Endodermal cell (in vitro differentiated cells): Measurements from ENCODE around the gene SLC38A5. TPM values are rescaled to one million over a fixed set of nuclear protein-coding genes. Genes with fewer than 3 reads are reported as not detected.
A peak's percentile ranks its signal among the peaks of the same experiment; 100 is the strongest.

Experiments
- DNase-seq: peaks from one replicate; pipeline ENCODE4 v3.0.0-alpha.2; 2017
- H3K27ac ChIP-seq: 2 replicates; pipeline ENCODE4 v1.5.1; 2013; ENCODE audit warnings: mild to moderate bottlenecking, low read depth, low read length, moderate library complexity
- H3K27me3 ChIP-seq: 2 replicates; pipeline ENCODE4 v1.6.1; 2013; ENCODE audit warnings: mild to moderate bottlenecking, low read length, moderate library complexity; ENCODE audit not compliant: insufficient read depth, control insufficient read depth, poor library complexity, severe bottlenecking
- H3K36me3 ChIP-seq: 2 replicates; pipeline ENCODE4 v1.7.0; 2013; ENCODE audit warnings: mild to moderate bottlenecking, low read length, moderate library complexity; ENCODE audit not compliant: control insufficient read depth, insufficient read depth
- H3K4me1 ChIP-seq: one replicate; pipeline ENCODE4 v1.7.0; 2013; ENCODE audit warnings: low read length; ENCODE audit not compliant: control insufficient read depth, insufficient read depth
- H3K4me3 ChIP-seq: 2 replicates; pipeline ENCODE4 v1.5.1; 2013; ENCODE audit warnings: mild to moderate bottlenecking, low read length, moderate library complexity
- H3K9ac ChIP-seq: 2 replicates; pipeline ENCODE4 v1.6.1; 2013; ENCODE audit warnings: mild to moderate bottlenecking, low read length, moderate library complexity; ENCODE audit not compliant: poor library complexity, severe bottlenecking; ENCODE audit errors: extremely low read depth
- H3K9me3 ChIP-seq: 2 replicates; pipeline ENCODE4 v1.6.1; 2013; ENCODE audit warnings: mild to moderate bottlenecking, low read length, moderate library complexity; ENCODE audit not compliant: control insufficient read depth
- H3K27ac Mint-ChIP-seq: 2 replicates; pipeline ENCODE4 v1.8.0; 2020; ENCODE audit warnings: mixed read lengths
- H3K27me3 Mint-ChIP-seq: 2 replicates; pipeline ENCODE4 v1.8.0; 2021; ENCODE audit warnings: mild to moderate bottlenecking, mixed read lengths; ENCODE audit not compliant: insufficient read depth
- H3K36me3 Mint-ChIP-seq: 2 replicates; pipeline ENCODE4 v1.8.0; 2020; ENCODE audit warnings: low read depth, mixed read lengths
- H3K4me1 Mint-ChIP-seq: 2 replicates; pipeline ENCODE4 v1.8.0; 2020; ENCODE audit warnings: mixed read lengths
- H3K4me3 Mint-ChIP-seq: 2 replicates; pipeline ENCODE4 v1.8.0; 2020; ENCODE audit warnings: mild to moderate bottlenecking, moderate library complexity, mixed read lengths
- H3K9me3 Mint-ChIP-seq: 2 replicates; pipeline ENCODE4 v1.8.0; 2020; ENCODE audit warnings: mild to moderate bottlenecking, mixed read lengths
- WGBS, 2 experiments: methylation state at CpG; one replicate each; pipeline versions ENCODE4 v1.1.5 to v1.1.7; 2013; ENCODE audit warnings: missing lambda C conversion rate in 2 of 2, mixed read lengths in 1 of 2; ENCODE audit not compliant: insufficient coverage in 1 of 2, insufficient read length in 1 of 2; 5-methylcytosine and 5-hydroxymethylcytosine counted together
- total RNA-seq, 2 donors: library from RNA; stranded (reverse); fragmentation: NEBNext Ultra II Directional in 1 of 2; extraction: Animal tissue kit (Norgen Biotek cat#: 25700) in 1 of 2; gene quantifications; 2 replicates in 1 of 2; 3 replicates in 1 of 2; pipeline ENCODE4 v1.2.1, GENCODE V29; 2021
- TF ChIP-seq, protein P1 (sequence below): fragments of 200-600 bp; sonication (generic); conservative IDR thresholded peaks from 2 replicates; pipeline ENCODE4 v1.5.0; 2021; ENCODE audit warnings: antibody characterized with exemption, mild to moderate bottlenecking

Gene SLC38A5
- total RNA-seq, 2 donors from 2014 or later, result 22.4 to 40.7 TPM

DNA sequence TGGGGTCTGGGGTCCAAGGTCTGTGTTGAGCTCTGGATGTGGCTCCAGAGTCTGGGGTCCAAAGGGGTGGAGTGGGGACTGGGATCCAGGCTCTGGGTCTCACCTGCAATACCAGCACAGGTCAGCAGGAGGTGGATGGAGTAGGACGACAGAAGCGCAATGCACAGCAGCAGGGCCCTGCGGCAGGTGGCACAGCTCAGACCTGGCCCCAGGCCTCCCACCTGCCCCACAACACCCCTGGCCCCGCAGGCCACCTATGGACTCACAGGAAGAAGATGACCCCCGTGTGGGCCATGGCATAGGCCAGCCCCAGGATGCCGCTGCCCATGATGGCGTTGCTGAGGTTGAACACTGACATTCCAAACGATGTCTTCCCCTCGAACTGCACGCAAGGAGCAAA is 3.4 kb downstream of the SLC38A5 start:
- TF ChIP-seq, protein P1, sequence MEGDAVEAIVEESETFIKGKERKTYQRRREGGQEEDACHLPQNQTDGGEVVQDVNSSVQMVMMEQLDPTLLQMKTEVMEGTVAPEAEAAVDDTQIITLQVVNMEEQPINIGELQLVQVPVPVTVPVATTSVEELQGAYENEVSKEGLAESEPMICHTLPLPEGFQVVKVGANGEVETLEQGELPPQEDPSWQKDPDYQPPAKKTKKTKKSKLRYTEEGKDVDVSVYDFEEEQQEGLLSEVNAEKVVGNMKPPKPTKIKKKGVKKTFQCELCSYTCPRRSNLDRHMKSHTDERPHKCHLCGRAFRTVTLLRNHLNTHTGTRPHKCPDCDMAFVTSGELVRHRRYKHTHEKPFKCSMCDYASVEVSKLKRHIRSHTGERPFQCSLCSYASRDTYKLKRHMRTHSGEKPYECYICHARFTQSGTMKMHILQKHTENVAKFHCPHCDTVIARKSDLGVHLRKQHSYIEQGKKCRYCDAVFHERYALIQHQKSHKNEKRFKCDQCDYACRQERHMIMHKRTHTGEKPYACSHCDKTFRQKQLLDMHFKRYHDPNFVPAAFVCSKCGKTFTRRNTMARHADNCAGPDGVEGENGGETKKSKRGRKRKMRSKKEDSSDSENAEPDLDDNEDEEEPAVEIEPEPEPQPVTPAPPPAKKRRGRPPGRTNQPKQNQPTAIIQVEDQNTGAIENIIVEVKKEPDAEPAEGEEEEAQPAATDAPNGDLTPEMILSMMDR, result peak; percentile 57
- DNase-seq, result peak; percentile 63
- no peaks in the 10 kb centered on the region for H3K4me1 ChIP-seq
- H3K27me3 ChIP-seq, result no peaks in the 10 kb centered on the region
- no peaks in the 10 kb centered on the region for H3K9me3 ChIP-seq
- no peak overlapping the region for H3K9ac ChIP-seq
- peak overlapping the region; percentile 79 for H3K4me3 Mint-ChIP-seq
- no peaks in the 10 kb centered on the region for H3K27me3 Mint-ChIP-seq
- WGBS, 2 experiments, result 94% methylated on average over 10 of the region's 10 CpGs; no CpG with 5 or more reads in 1 of the 2 experiments
- H3K27ac ChIP-seq, result no peak overlapping the region
- H3K36me3 Mint-ChIP-seq, result peaks cover 31% of the 10 kb centered on the region
- peaks cover 37% of the 10 kb centered on the region for H3K36me3 ChIP-seq
- H3K4me3 ChIP-seq, result peak overlapping the region; percentile 85
- H3K9me3 Mint-ChIP-seq, result peaks cover 79% of the 10 kb centered on the region
- H3K4me1 Mint-ChIP-seq, result peaks cover 18% of the 10 kb centered on the region
- no peak overlapping the region for H3K27ac Mint-ChIP-seq

DNA sequence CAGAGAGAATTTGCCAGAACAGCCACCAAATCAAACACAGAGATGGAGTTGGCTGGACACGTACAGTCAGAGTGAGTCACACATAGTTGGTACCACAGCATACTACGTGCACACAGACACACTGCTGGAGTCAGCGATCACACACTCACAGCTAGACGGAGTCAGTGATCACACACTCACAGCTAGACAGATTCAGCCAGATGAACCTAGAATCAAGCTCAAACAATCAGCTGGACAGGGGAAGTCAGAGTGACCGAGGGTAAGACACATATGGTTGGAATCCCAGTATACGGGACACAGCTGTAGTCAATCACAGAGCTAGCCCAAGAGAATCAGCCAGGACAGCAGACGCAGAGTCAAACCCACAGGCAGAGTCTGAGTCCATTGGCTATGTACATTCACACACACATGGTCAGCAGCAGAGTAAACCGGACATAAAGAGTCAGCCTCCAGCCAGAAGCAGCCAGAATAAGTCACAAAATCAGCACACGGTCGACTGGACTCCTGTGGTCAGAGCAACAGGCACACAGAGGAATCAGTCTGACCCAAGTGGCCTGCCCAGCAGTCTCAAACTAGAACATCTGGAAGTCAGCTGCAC is 4.6 kb downstream of the SLC38A5 start:
- Histone ChIP-seq H3K4me1 (no peaks in the 10 kb centered on the region), H3K36me3 (peaks cover 49% of the 10 kb centered on the region), H3K4me3 (peak overlapping the region; percentile 85), H3K27me3 (no peaks in the 10 kb centered on the region), H3K9me3 (no peaks in the 10 kb centered on the region), H3K9ac (no peak overlapping the region), H3K27ac (no peak overlapping the region)
- WGBS, 2 experiments, result 84 to 95% methylated on average over 3 to 10 of the region's 10 CpGs
- no peak for DNase-seq
- Mint-ChIP-seq H3K4me3 (no peak overlapping the region), H3K4me1 (peaks cover 15% of the 10 kb centered on the region), H3K36me3 (peaks cover 39% of the 10 kb centered on the region), H3K27ac (no peak overlapping the region), H3K9me3 (peaks cover 77% of the 10 kb centered on the region), H3K27me3 (no peaks in the 10 kb centered on the region)
- TF ChIP-seq, protein P1, result no peak

DNA sequence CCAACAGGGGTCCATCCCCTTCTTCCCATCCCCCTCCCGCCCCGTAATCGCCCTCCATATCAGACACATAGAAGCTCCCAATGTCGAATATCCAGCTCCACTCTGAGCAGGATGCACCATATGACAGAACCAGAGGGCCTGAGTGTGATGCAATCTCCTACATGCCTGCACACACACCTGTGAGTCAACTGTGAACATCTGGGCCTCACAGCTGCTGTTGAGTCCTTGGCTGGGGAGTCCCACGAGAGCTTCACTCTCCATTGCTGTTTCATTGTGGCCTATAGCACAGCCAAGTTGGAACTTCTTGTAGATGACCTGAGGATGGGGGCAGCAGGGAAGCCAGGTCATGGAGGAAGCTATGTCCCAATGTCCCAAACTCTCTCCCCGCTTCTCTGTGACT is 8.2 kb downstream of the SLC38A5 start:
- 100% methylated on average over 1 to 5 of the region's 6 CpGs for WGBS, 2 experiments
- no peak overlapping the region for H3K4me3 Mint-ChIP-seq
- no peak overlapping the region for H3K27ac Mint-ChIP-seq
- H3K4me1 Mint-ChIP-seq, result peaks cover 7% of the 10 kb centered on the region
- H3K9me3 ChIP-seq, result no peaks in the 10 kb centered on the region
- H3K27me3 Mint-ChIP-seq, result no peaks in the 10 kb centered on the region
- no peak overlapping the region for H3K4me3 ChIP-seq
- no peaks in the 10 kb centered on the region for H3K27me3 ChIP-seq
- H3K9ac ChIP-seq, result no peak overlapping the region
- H3K36me3 ChIP-seq, result peaks cover 54% of the 10 kb centered on the region
- H3K9me3 Mint-ChIP-seq, result peaks cover 73% of the 10 kb centered on the region
- peaks cover 55% of the 10 kb centered on the region for H3K36me3 Mint-ChIP-seq
- no peaks in the 10 kb centered on the region for H3K4me1 ChIP-seq
- TF ChIP-seq, protein P1, result no peak
- no peak overlapping the region for H3K27ac ChIP-seq
- DNase-seq, result no peak
